GM19043 (cell line): ENCODE results near the gene RNF126.
"Not testable (repeated sequence)": the region's sequence is repeated elsewhere in the genome, so short reads cannot be mapped to it uniquely, and the experiment has no call there.

ENCODE experiments used
- ATAC-seq: cut with Tn5 transposase; IDR thresholded peaks from one replicate; pipeline ENCODE4 v1.9.1; 2021; ENCODE audit warnings: low read depth; ENCODE audit not compliant: unreplicated experiment

RNF126 gene

GRCh38 chr19:632579-633067 is 30.4 kb downstream of the RNF126 start:
- ATAC-seq = no peak

- no peak for ATAC-seq
Observed at GRCh38 chr19:629961-630714, 32.9 kb downstream of the RNF126 start.

- ATAC-seq = not testable (repeated sequence)
Observed at GRCh38 chr19:629515-629914, 33.5 kb downstream of the RNF126 start.

- ATAC-seq = no peak
Observed at GRCh38 chr19:628168-628567, 34.8 kb downstream of the RNF126 start.

GRCh38 chr19:626566-626965 is 36.4 kb downstream of the RNF126 start:
- ATAC-seq = not testable (repeated sequence)

- ATAC-seq = no peak
Observed at GRCh38 chr19:625257-625656, 37.8 kb downstream of the RNF126 start.

- ATAC-seq = no peak
Observed at GRCh38 chr19:624433-625109, 38.4 kb downstream of the RNF126 start.

- no peak for ATAC-seq
Observed at GRCh38 chr19:623974-624373, 39.0 kb downstream of the RNF126 start.

- ATAC-seq = no peak
Observed at GRCh38 chr19:623175-623916, 39.7 kb downstream of the RNF126 start.

GRCh38 chr19:622666-623065 is 40.3 kb downstream of the RNF126 start:
- ATAC-seq = no peak

GRCh38 chr19:621819-622218 is 41.2 kb downstream of the RNF126 start:
- no peak for ATAC-seq

GRCh38 chr19:621191-621590 is 41.8 kb downstream of the RNF126 start:
- not testable (repeated sequence) for ATAC-seq

- no peak for ATAC-seq
Observed at GRCh38 chr19:620166-620862, 42.7 kb downstream of the RNF126 start.

- ATAC-seq = no peak
Observed at GRCh38 chr19:619286-620002, 43.6 kb downstream of the RNF126 start.

- no peak for ATAC-seq
Observed at GRCh38 chr19:618674-619285, 44.2 kb downstream of the RNF126 start.

- ATAC-seq = no peak
Observed at GRCh38 chr19:618247-618619, 44.8 kb downstream of the RNF126 start.

- no peak for ATAC-seq
Observed at GRCh38 chr19:617551-618246, 45.3 kb downstream of the RNF126 start.

- ATAC-seq = no peak
Observed at GRCh38 chr19:616747-617526, 46.1 kb downstream of the RNF126 start.
